GM19023 (cell line): ENCODE results near the gene CALR3.
"Not testable (repeated sequence)": the region's sequence is repeated elsewhere in the genome, so short reads cannot be mapped to it uniquely, and the experiment has no call there.

Experiments used
- ATAC-seq: cut with Tn5 transposase; IDR thresholded peaks from one replicate; pipeline ENCODE4 v1.9.1; 2021; ENCODE audit warnings: mild to moderate bottlenecking, moderate library complexity; ENCODE audit not compliant: unreplicated experiment

Gene CALR3

DNA sequence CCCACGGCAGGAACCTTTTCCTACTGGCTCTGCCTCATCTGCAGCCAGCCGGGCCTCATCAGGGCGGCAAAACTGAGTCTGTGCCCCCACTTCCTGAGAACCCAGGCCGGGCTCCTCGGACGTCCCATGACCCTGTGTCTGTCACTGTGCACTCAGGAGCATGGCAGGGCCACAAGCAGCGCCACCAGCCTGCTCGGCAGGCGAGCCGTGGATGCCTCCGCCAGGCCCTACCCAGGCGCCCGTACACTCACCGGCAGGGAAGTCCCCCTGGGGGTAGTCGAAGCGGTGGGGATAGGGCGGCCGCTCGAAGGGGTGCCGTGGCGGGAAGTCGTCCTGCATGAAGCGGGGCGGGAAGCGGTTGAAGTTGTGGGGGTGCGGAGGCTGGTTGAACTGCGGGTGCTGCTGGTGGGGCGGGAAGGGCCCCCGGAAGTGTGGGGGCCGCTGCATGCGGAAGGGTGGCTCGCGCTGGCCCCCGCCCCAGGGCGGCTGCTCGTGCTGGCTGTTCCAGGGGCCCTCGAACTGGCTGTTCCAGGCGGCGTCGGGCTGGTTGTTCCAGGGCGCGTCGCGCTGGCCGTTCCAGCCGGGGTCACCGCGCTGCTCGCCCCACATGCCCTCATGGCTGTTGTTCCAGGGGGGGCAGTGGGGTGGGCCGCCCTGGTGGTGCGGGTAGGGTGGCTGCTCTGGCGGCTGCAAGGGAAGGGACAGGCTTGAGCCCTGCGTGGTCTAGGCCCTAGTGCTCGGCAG, 29.2 kb upstream of the CALR3 start:
- ATAC-seq: no peak

DNA sequence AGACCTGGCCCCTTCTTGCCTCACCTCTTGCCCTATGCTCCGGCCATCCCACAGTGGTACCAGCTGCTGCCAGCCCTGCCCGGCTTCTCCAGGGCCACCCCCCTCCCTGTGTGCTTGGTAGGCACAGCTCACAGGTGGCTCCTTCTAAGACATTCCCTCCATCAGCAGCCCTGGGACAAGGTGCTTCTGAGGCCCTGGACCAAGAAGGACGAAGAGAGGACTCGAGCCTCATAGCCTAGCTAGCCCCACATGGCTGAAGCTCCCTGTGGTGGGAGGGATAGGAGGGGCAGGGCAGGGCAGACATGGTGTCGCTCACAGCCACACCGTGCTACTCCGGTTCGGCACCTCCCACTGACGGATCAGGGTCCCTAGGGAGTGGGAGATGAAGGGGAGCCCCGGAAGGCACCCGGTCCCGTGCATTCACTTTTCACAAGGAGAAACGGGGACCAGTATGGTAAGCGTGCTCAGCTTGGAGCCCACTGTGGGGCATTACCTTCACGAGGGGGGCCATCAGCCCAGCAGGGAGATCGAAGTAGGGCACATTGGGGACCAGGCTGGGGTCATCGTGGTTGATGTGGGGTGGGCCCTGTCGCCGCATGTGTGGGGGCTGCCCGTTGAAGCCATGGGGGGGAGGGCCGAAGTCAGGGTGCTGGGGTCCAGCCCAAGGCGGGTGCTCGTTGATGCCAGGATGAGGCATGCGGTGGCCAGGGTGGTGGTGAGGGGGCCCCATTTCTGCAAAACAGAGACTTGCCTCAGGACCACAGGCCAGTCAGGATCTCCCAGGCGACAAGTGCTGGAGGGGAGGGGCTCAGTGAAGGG, 26.8 kb upstream of the CALR3 start:
- no peak for ATAC-seq

DNA sequence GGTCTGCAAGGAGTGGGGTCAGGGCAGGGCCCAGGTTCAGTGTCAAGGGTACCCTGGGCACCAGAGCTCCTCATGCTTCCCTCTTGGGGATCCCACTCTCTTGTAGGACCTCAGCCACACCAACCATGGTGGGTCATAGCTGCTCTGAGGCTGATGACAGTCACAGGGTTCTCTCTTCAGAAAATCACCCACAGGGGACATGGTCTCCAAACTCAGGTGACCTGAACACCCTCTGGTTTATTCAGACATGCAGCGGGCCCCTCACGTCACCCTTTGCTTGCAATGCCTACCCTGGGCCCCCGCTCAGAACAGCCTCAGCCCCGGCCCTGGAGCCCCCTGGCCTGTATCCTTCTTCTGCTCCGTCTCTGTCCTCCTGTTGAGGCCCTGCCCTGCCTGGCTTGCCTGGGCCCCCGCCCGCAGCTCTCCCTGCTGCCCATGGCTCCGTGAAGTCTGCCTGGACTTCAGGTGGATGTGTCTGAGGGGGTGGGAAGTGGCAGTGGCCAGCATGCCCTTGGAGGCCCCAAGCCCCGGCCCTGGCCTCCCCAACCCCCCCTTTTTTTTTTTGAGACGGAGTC, 25.8 kb upstream of the CALR3 start:
- ATAC-seq: no peak

DNA sequence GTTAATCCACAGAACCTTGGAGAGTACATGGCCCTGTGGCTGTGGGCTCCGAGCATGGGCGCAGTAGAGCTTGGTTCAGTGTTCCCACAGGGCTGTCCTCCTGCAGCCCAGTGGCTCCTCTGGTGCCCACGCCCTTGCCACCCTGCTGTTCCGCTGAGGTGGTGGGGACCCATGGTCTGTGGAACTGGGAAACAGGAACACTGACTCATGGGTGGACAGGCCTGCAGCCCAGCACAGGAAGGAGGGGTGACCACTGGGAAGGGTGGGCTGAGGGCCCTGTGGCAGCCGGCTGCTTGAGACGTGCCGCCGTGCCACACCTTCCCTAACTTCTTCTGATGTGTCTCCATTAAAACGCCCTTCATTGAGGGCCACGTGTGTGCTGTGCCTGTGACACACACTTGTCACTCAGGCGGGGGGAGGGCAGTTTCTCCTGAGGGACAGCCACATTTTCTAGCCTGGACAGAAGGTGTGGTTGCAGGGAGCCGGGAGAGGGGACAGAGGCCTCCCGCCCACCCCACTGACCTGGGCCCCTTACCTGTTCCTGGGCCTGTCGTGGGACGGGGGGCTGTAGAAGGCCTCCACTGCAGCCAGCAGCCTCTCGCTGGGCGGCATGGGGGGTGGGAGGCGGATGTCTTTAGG, 25.1 kb upstream of the CALR3 start:
- no peak for ATAC-seq

DNA sequence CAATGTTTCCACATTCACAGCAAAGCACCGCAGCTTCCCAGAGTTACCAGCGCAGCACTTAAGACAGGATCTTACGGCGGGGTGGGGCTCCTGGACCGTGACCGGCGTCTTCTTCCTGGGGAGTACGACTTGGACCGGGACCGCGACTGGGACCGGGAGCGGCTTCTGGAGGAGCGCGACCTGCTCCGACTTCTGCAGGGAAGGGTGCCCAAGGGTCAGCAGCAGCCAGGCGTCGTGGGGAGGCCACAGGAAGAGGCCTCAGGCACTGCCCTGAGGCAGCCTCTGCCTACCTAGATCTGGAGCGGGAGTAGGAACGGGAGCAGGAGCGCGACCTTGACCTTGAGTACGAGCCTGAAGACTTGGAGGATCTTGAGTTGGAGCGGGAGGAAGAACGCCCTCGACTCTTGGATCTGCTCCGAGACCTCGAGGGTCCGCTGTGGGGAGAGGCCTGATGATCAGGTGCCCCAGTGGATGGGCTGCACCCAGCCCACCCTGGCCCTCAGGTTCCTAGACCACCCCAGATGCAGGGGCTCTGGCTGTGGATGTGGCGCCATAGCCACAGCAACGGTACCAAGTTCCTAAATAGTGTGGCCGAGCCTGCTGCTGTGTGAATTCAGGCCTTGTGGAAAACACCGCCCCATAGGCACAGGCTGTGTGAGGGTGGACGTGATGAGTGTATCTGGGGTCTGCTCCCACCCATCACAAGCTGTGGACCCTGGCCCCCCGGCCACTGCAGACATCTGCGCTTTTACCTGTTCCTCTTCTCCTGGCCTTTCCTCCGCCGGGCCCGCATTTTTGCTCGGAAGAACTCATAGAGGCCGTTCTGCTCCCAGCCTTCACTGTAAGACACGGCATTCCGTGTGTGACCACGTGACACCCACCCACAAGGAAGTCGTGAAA, 24.4 kb upstream of the CALR3 start:
- ATAC-seq: no peak

DNA sequence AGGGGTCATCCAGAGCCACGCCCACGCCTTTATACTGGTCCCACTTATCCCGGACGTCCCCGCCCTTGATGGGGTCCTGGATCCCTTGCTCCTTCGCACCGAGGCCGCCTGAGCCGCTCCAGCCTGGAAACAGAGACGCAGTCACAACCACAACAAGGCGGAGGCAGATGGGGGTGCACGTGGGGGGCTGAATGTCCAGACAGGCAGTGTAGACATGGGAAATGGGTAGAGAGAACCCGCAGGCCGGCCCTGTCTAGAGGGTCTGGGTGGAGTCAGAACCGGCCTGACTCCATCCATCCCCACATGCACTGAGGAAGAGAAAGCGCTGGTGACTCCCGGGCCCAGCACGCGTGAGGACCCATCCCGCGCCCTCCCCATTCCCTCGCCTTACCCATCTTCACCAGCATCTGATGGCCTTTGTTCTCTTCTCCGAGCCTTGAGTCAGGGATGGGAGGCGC, 23.3 kb upstream of the CALR3 start:
- no peak for ATAC-seq

DNA sequence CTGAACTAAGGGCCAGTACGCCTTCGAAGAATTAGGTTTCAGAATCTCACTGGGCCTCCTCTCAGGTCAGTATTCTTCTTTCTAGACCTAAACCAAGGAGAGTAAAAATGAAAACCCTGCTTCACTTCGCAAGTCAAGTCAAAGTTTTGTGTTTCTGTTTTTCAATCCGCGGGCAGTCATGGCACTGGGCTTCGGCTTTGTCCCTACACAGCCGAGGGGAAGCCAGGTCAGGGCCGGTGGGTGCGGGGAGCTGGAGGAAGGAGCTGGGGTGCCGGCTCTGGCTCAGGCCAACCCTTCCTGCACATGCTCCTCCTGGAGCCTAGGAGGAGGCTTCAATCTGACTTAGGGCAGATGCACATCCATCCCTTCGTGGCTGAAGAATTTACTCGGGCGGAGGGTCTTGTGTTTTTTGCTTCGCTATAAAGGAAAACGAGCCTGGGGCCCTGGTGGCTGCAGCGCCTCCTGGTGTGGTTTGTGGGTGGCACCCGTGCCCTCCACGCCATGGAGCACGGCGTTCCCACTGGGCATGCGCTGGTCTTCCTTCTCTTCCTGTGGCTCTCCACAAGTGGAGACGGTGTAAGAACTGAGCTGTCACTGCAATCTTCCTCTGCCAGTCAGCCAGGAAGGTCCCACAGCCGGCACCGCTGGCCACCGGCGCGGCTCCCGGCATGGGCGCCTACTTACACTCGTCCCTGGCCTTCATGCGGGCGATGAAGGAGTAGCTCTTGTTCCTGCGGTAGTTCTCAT, 22.7 kb upstream of the CALR3 start:
- ATAC-seq: no peak

DNA sequence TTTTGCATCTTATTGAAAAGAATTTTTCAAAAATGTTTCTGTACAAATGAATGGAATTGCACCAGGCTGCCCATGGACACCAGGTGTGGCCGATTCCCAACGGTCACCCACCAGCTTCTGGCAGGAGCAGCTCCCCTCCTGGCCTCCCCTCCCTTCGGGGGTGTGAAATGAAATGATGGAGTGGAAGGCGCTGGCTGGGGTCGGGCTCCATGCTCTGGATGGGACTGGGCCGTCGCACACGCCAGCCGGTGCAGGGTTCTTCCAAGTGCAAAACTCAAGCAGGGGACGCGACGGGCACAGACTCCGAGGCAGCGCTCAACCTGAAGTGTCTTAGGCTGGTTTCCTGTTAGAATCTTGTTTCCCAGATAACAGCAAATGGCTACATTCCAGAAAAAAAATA, 22.1 kb upstream of the CALR3 start:
- ATAC-seq: no peak

DNA sequence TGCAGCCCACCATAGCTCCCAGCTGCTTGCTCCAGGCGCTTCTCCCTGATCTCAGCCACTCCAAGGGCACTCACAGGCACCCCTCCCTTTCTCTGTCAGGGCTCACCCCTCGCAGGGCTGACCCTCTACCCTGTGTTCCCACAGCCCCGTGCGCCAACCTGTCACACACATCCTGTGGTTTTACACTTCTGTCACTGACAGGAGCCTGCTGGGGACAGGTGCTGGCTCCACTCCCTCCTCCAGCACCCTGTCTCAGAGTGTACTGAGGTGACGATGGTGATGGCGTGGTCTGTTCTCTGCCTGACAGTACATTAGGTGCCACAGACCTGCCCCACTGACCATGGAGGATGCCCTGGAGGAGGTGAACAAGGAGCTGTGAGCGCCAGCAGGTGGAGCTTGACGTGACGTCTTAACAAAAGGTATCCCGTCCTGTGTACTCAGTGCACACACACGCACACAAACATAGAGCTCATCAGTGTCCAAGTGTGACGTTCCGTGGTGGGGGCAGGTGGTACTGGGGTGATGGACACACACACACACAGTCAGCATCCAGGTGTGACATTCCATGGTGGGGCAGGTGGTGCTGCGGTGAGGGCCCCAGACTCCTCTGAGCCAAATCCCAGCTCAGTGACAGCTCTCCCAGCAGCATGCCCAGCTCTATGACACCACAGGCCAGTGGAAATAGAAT, 21.1 kb upstream of the CALR3 start:
- ATAC-seq: no peak

DNA sequence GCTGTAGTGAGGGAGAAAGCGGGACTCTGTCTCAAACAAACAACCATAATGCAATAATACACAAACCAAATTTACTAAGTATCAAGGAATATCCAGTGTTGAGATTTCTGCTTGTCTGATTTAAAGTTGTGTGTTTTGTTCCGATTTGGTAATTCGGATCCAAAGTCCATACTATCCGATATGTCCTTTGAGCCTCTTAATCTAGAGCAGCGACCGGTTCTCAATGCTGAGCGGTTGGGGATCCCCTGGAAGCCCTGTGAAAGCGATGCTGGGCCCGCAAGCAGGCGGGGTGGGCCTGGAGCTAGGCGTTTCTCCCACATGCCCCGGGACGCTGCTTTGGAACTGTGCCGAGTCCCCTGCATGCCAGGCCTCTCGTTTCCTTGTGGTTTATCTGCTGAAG, 20.4 kb upstream of the CALR3 start:
- no peak for ATAC-seq

DNA sequence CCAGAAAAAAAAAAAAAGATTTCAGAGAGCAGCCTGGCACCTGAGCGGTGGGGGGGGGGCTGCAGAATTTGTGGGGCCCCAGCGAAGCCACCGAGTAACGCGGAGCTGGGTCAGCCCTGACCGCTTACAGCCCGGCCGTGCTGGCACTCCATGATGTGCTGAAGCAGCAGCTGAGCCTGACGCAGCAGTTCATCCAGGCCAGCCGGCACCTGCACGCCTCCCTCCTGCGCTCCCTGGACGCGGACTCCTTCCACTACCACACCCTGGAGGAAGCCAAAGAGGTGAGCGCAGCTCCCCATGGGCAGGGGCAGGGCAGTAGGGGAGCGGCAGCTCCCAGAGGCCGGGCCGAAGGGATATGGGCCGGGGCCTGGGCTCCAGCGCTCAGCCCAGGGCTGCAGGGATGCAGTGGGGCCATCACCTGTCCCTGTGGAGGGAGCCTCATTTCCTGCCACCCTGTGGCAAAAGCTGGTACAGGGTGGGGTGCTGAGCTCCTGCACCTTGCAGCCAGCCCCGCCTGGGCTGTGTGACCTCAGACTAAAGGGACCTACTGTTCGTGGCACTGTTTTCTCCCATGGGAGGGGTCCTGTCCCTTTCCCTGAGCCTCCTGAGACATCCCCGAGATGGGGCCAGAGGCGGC, 18.5 kb upstream of the CALR3 start:
- no peak for ATAC-seq

DNA sequence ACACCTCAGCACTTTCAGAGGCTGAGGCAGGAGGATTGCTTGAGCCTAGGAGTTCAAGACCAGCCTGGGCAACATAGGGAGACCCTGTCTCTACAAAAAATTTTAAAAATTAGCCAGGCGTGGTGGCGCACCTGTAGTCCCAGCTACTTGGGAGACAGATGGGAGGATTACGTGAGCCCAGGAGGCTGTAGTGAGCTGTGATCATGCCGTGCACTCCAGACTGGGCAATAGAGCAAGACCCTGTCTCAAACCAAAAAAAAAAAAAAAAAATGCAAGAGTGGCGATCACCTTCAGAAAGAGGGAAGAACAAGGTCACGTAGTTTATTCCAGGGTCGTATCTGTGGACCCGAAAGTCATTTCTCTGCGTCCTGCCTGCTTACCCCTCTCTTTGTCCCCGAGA, 16.6 kb upstream of the CALR3 start:
- ATAC-seq: not testable (repeated sequence)

DNA sequence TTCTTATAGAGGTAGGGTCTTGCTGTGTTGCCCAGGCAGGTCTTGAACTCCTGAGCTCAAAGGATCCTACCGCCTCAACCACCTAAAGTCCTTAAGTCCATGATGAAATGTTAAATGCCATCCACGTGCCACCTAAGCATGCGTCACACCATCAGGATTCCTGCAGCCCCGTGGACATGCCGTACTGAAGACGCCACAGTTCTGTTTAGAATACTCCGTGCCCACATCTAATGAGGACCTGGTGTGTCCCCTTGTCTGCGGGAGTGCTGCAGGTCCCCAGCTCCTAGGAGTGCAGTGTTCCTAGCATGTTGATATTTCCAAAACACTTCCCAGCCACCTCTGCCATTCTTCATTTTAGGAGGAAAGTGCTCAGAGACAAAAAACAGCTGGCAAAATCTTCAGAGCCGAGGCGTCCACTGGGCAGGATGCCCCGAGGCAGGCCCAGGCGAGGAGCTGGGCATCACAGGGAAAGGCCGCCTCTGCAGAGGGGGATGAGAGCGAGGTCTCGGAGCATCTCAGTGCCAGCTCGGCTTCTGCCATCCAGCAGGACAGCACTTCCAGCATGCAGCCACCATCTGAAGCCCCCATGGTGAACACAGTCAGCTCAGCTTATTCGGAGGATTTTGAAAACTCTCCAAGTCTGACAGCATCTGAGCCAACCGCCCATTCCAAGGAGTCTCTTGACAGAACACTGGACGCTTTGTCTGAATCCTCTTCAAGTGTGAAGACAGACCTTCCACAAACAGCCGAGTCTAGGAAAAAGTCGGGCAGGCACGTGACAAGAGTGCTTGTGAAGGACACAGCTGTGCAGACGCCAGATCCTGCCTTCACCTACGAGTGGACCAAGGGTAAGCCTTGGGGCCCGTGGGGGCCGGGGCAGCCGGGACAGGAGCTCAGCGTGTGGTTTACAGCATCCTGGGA, 13.4 kb upstream of the CALR3 start:
- ATAC-seq: no peak

DNA sequence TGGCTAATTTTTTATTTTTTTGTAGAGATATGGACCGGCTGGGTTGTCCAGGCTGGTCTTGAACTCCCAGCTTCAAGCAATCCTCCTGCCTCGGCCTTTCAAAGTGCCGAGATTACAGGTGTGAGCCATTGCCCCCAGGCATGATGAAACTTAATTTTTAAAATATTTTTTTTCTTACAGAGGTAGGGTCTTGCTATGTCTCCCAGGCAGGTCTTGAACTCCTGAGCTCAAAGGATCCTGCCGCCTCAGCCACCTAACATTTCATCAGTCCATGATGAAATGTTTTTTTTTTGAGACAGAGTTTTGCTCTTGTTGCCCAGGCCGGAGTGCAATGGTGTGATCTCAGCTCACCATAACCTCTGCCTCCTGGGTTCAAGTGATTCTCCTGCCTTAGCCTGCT, 12.6 kb upstream of the CALR3 start:
- no peak for ATAC-seq

DNA sequence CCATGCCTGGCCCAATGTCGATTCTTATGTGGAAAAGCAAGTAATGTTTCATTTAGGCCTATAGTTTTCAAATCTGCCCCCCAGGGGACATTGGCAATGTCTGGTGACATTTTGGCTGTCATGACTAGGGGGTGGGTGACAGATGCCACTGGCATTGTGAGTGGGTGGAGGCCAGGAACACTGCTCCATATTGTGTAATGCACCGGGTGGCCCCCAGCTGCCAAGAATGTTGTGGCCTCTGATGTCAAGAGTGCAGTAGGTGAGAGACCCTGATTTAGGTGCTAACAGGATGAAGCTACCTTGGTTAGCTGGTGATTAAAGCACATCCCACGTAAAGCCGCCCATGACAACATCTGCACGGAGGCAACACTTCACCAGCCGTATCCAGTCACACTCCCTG, 11.0 kb upstream of the CALR3 start:
- no peak for ATAC-seq

DNA sequence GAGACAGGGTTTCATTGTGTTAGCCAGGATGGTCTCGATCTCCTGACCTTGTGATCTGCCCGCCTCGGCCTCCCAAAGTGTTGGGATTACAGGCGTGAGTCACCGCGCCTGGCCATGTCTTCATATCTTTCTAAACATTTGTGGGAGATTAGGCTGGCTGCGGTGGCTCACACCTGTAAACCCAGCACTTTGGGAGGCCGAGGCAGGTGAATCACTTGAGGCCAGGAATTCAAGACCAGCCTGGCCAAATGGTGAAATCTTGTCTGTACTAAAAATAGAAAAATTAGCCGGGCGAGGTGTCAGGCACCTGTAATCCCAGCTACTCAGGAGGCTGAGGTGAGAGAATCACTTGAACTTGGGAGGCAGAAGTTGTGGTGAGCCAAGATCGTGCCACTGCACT, 10.2 kb upstream of the CALR3 start:
- not testable (repeated sequence) for ATAC-seq

DNA sequence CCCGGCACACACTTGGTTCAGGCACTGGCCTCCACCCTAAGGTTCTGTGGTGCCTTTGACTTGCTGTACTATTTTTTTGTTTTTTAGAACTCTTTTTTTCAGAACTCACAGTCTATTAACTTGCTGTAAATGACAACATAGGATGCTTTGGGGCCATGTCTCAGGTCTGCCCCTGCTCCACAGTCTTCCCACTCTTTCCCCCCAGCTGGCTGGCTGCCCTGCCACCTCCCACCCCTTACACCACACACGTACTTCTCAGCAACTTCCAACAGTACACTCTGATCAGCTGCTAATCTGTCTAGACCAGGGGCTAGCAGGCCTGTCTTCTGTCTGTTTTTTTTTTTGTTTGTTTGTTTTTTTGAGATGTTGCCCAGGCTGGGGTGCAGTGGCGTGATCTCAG, 8.3 kb upstream of the CALR3 start:
- ATAC-seq: no peak

DNA sequence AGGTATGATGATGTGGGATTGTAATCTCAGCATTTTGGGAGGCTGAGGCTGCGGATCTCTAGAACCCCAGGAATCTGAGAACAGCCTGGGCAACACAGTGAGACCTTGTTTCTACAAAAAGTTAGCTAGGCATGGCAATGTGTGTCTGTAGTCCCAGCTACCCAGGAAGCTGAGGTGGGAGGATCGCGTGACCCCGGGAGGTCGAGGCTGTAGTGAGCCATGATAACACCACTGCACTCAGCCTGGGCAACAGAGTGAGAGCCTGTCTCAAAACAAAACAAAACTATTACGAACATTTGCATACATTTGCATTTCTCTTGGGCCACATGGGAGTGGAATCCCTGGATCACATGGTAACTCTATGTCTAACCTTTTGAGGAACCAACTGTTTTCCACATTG, 1.9 kb upstream of the CALR3 start:
- no peak for ATAC-seq
